Measurements from ENCODE around the gene PLCD3.
"Not testable (repeated sequence)": the region's sequence is repeated elsewhere in the genome, so short reads cannot be mapped to it uniquely, and the experiment has no call there.

The PLCD3 gene

DNA sequence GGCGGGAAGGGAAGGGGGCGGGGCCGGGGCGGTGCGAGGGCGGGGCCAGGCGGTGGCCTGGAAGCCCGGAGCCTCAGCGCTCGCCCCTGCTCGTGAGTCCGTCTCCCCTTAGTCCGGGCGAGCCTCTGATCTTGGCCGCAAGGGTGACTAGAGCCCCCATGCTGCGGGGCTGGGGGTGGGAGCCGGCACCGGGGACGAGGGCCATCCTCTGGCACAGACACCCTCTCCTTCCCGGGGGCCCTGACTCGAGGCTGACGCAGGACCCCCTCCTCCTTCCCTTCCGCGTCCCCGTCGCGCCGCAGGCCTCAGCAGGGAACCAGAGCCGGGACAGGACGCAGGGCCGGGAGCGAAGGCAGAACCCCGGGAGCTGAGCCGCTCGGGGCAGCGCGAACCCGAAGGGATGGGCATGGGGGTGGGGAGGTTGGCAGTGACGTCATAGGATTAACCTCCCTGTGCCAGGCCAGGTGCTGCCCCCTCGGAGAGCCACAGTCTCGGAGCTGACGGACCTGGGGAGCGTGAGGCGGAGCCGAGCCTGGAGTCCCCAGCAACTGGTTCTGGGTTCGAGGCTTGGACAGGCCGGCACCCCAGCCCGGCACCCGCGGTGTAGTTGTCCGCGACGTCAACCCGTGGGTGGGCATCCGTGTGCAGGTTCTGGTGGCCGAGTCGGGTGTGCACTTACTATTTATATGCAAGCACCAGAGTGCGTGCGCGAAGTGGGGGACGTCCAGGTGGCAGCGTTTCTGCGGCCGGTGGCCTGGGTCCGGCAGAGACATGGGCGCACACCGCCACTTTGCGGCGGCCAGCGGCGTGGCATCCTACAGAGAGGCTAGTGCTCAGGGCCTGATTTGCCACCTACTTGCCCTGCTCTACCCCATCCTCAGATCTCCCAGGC, 503 bp upstream of the PLCD3 start:
- peak; percentile 84 for DNase-seq

DNA sequence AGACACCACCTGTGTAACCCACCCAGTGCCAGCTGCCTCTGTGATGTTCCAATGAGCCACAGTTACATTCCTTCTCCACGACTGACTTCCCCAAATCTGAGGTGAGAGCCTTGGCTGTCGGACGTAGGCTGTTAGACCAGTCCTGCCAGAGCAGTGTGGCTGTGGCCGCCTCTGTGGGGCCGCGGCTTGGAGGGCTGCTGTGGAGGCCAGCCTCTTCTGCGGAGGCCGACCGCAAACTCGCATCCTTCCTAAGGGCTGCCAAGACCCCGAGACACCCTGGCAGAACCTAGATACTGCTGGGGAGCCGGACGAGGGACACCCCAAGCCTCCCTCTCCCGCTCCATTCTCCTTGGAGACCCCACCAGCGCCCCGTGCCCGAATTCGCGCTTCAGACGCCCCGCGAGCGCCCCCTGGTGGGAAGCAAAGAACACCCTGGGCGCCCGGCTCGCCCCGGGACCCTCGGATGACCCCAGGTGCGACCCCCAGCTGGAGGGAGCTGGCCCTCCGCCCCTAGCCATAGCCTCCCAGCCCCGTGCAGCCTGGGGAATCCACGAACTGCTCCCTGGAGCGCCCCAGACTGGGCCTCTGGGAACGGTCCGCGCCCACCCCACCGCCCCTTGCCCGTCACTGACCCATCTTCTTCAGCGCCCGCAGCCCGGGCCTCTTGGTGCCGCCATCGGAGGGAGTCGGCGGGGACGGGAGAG, 547 bp downstream of the PLCD3 start:
- peak; percentile 73 for DNase-seq

DNA sequence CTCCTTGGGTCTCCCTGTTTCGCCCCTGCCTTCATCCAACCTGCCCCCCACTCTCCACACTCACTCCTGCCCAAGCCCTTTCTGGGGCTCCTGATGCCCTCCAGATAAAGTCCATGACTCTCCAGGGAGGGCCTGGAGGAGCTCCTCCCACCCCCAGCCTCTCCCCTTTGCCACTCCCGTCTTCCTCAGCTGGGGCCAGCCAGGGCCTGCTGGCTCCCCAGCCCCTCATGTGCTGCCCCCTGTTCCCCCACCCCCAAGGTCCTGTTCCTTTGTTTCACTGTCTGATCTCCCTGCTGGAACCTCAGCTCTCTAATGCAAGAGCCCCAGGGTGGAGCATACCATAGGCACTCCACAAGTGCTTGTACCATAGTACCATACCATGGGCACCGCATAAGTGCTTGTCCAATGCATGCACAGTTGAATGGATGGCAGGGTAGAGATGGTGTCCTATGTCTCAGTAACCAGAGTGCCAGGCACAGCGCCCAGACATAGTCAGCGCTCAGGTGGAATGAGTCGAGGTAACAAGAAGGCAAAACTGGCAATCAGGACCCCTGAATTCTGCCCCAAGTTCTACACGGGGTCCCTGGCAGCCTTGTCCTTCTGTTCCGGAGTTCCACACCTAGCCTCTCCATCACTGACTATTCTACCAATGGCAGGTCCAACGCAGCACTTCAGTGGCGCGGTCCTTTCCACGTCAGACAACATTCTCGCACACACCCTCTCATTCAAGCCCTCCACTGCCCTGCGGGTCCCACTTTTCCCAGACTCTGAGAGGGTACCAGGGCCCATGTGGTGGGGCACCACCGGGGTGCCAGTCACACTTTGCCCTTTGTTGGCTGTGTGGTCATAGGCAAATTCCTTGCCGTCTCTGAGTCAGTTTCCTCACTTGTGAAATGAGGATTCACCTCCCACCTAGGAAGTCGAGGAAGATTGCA, 1.4 kb downstream of the PLCD3 start:
- DNase-seq, result no peak

DNA sequence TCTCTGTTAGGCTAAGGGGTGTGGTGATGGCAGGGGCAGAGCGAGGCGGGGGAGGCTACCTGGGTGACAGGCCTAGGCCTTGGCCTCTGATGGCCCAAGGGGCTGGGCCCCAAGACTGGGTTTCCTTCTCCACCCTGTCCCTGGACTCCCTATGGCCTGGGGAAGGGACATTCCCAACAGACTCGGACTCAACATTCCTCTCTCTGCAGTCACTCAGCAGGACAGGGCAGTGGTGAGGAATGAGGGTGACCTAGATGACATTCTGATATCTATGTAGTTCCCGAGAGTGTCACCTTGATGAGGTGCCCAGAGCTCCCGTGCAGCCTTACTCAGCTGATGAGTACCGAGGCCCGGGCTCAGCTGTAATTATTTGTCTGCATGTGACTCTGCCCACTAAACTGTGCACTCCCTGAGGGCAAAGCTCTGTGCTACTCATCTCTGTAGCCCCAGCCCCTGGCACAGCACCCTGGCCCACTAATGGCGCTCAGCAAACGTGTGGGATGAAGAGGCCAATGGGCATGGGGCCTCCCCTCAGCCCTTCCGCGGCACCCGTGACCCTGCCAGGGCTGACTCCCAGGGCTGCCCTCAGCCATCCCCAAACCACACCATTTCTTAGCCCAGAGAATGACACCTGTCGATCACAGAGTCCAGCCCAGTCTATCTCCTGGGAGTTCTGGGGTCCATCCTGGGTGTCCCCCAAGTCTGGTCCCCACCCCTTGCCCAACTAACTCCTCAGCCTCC, 2.2 kb downstream of the PLCD3 start:
- no peak for DNase-seq

DNA sequence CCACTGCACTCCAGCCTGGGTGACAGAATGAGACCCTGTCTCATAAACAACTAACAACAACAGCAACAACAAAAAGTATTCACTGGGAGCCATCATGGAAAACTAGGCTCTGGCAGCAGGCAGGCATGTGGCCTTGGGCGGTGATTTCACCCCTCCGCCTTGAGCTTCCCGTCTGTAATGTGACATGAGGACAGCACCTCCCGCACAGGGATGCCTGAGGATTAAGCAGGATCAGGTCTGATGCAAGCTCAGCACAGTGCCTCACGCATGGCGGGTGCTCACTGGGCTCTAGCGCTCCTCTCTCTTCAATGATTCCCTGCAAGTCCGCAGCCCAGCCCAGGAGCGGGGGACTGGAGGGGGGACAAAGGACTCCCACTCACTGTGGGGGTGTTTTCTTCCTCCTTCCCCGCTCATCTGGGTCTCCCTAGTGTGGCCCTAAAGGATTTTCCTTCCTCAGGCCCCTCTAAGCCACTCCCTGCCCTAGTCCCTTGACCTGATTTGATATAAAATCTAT, 2.8 kb downstream of the PLCD3 start:
- DNase-seq, result no peak

DNA sequence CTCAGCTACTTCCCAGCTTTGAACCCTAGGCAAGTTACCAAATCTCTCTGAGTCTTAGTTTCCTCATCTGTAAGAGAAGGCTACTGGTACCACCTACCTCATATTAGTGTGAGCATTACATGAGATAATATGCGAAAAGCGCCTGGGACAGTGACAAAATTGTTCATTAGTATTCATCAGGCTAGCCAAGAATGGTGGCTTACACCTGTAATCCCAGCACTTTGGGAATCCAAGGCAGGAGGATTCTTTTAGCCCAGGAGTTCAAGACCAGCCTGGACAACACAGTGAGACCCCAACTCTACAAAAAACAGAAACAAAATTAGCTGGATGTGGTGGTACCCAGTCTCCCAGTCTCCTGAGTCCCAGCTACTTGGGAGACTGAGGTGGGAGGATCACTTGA, 3.3 kb downstream of the PLCD3 start:
- DNase-seq, result no peak

DNA sequence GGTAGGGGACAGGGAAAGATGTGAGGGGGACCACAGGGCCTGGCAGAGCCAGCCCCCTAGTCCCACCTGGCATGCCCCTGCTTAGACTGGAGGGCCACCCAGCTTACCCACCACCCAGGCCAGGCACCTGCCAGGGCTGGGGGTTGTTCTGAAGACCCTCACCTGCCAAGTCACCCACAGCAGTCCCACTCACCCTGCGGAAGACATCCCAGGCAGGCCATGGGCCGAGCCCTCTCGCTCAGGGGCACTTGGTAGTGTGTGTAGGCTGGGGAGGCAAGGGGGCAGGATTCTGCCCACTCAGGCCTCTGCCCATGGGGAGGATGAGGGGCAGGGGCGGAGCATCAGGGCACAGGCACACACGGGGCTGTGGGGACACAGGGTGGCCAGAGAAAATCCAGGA, 4.0 kb downstream of the PLCD3 start:
- DNase-seq, result no peak

DNA sequence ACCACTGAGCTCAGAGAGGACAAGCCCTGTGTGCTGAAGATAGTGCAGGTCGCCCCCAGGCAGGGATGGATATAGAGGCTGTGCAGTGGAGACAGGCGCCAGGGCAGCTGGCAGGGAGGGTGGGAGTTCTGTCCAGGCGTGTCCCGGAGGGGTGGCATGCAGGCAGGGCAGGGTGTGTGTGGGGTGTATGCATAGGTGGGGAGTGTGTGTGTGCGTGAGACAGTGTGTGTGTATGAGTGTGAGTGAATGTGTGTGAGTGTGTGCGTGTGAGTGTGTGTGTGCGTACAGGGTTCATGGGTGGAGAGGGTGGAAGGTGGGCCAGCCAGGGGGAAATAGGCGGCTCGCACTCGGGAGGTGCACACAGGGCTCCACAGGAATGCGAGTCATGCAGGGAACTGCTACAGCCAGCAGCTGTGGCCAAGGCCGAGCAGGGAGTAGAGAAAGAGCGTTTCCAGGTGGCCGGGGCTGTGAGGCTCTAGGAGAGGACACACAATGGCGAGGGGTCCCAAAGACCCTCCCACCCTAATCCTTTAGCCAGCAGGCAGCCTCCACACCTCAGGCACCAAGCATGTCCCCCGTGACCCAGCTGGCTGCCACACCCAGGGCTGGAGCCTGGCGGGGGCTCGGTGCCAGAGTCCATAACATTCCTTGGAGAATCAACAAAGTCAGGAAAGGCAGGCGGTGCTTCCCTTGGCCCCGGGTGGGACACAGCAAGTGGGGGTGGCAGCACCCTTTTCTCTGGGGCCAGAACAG, 4.6 kb downstream of the PLCD3 start:
- DNase-seq, result no peak

DNA sequence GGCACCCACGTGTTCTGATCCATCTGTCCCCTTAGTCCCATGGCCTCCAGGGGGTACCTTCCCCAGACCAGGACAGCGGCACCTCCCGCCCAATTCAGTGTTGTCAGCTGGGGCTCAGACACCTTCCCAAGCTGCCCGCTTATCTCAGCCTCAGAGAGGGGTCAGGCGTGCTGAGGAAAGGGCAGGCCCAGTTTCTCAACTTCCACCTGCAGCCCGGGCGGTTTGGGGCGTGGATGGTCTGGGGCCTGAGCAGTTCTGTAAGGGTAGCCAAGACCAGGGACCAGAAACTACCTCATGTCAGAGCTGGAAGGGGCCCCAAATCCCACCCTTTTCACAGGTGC, 5.1 kb downstream of the PLCD3 start:
- no peak for DNase-seq

DNA sequence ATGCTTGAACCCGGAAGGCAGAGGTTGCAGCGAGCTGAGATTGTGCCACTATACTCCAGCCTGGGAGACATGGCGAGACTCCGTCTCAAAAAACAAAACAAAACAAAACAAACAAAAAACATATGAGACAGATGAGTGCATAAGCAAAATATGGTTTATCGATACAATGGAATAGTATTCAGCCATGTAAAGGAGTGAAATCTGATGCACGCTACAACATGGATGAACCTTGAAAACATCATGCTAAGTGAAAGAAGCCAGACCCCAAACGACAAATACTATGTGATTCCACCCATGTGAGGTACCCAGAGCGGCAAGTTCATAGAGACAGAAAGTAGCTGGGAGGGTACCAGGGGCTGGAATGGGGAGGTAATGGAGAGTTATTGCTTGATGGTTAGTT, 6.8 kb downstream of the PLCD3 start:
- DNase-seq, result no peak

DNA sequence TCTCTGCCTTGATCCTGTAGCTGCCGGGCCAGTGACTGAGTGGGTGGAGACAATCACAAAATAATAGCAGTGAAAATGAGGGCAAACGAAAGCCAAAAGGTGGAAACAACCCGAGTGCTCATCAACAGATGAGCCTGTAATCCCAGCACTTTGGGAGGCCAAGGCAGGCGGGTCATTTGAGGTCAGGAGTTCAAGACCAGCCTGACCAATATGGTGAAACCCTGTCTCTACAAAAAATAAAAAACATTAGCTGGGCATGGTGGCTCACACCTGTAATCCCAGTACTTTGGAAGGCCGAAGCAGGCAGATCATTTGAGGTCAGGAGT, 7.6 kb downstream of the PLCD3 start:
- not testable (repeated sequence) for DNase-seq

DNA sequence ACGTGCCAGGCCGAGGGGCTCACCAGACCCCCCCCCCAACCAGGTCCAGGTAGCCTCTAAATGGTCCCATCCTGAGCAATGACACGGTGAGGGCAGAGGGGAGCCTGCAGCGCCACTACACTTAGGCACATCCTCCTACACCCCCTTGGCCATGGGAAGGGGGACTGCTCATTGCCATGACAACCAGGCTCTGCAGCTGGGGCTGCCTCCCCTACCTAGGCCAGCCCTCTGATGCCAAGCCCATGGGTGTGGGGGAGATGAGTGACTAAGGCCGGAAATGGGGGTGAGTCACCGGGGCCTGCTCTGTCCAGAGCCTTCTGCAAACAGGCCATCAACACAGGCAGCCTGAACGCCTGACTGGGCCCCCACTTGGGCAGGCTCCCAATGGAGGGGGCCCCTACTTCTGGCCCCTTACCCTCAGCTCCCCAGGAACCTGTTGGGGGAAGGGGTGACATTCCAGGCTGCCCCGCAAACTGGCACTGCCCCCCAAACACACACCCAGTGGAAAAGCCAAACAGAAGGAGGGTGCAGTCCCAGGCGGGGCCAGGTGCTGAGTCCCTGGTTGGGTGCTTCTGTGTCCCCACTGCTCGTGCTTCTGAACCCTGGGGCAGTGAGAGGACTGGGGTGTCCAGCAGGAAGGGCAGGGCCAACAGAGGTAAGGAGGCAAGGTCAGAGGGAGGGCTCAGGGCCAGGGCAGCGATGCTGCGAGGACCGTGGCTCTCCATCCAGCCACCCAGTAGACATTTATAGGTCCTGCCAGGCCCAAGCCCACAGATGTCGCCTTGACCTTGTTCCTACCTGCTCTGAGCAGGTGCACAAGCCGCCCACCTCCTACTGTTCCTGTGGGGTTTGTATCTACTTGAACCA, 8.2 kb downstream of the PLCD3 start:
- DNase-seq, result peak; percentile 53

DNA sequence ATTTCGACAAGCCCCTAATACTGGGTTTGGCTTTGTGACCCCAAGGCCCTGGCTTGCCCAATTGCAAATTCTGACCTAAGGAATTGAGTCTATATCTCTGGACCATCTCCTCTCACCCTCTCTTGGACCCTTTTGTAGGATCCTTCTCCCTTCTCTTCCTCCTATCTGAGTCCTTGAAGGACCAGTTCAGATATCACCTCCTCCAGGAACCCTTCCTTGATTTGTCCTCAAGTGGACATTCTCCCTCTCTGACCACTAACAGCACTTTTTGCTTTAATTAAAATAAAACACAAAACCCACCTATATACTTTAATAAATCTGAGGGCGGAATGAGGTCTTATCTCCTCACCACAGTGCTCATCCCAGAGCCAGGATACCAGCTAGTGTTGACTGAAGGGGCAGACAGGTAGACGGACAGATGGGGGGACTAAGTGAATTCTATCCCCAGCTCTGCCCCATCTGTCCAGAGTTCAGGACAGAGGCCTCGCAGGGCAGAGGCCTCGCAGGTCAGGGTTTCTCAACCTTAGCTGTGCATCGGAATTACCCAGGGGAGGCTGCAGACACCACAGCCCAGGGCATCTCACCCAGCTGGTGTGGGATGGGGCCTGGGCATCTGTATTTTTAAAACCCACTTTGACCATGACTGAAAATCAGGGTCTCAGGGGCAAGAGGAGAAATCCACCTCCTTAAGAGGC, 9.1 kb downstream of the PLCD3 start:
- DNase-seq, result no peak

DNA sequence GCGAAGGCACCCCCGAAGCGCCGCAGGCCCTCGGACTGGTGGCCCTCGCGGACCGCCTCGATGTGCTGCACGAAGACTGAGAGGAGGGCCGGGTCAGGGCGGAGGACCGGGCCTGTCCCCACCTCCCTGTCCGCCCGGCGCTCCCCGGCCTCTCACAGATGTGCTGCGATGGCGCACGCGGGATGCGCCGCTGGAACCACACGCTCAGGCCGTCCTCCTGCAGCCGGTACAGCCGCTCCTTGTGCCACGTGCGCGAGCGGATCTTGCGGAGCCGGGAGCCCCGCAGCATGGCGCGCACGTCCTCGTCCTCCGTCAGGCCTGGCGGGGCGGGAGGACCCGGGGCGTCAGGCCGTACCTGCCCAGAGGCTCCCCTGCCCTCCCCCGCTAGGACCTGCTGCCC, 11.3 kb downstream of the PLCD3 start:
- DNase-seq, result no peak

DNA sequence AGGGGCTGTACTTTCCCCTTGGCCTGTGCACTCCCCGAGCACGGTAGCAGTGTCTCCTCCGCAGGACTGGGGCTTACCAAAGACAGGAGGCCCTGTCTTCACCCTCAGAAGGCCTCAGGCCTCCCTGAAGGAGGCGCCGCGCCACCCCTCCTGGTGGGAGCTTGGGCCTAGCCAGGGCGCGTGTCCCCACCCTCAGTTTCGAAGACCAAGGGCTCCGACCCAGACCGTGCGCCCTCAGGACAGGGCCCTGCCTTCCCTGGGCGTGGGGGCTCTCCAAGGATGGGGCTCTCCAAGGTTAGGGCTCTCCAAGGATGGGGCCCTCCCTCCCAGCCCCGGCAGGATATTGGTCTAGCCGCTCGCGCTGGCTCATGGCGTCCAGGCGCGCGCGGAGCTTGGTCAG, 11.8 kb downstream of the PLCD3 start:
- no peak for DNase-seq

DNA sequence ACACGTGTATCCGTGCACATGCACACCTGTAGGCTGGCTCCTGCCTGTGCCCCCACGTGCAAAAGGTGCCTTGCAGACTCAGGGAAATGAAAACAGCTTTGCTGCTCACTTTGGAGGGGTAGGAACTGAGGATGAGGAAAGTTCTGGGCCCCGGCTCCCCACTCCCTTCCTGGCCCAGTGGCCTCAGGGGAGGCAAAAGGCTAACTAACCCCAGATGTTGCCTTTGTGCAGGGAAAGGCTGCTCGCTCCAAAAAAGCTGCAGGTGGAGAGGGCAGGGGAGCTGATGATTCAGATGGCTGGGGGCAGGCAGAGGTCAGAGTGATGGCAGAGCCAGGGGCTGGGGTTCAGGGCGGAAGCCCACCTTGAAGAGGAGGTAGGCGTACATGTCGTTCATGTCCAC, 12.4 kb downstream of the PLCD3 start:
- DNase-seq, result no peak

DNA sequence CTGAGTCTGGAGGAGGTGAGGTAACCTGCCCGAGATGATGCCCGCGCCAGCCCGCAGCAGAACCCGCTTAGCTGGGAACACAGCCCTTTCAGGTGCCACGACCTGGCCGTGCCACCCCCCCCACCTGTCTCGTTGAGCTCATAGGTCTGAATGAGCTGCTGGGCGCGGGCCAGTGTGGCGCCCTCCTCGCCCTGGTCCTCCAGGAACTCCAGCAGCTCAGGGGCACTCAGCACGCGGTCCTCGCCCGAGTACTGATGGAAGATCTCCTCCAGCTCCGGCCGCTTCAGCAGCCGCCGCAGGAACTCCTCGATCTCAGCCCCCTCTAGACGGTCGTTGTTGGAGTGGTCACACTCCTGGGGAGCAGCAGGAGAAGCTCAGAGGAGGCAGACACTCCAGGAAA, 13.6 kb downstream of the PLCD3 start:
- DNase-seq, result no peak

DNA sequence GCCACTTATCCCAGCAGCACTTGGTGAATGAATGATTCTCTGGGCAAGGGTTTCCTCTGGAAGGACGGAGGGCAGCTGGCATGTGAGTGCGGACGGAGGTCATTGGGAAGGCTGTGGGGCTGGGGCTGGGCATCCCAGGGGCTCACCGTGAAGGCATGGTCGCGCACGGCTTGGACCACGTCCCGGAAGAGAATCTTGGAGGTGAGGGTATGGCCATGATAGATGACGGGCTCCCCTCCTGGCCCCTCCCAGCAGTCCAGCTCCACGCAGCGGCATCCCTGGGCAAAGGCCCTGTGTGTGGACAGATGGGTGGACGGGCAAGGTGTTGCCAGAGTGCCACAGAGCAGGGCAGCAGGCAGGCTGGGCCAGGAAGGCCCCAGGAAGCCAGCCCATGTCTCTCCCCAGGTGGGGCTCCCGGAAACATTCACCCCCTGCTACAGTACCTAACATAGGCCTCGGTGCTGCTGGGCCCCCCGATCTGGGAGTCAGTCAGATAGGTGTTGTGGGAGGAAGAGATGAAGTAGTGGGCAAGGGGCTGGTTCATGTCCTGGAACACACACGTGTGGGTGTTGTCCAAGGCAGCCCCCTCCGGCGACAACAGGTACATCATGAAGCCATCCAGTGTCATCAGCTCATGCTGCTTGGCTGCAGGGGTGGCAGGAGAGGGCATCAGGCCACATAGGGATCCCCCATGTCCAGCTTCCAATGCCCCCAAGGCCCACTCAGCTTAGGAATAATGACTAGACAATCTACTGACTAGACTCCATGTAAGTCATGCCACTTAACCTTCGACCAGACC, 14.3 kb downstream of the PLCD3 start:
- DNase-seq, result no peak

DNA sequence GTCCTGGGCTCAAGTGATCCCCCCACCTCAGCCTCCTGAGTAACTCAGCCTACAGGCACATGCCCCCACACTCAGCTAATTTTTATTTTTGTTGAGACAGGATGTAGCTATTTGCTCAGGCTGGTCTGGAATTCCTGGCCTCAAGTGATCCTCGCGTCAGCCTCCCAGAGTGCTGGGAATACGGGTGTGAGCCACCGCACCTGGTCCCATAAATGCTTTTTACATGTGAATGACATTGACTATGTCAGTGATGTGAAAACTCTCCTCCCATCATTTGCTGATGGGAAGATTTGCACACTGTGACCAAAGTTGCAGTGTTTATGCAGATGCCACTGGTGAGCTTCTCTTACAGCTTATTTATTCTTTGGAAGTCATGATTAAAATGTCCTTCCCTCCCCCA, 15.0 kb downstream of the PLCD3 start:
- no peak for DNase-seq

Data from OCI-M1 (cell line).